K562 (cell line): ENCODE results near the gene ACP5. TPM values are rescaled to one million over a fixed set of nuclear protein-coding genes. Genes with fewer than 3 reads are reported as not detected.

Experiments
- ARID2 ChIP-seq: fragments of 450-650 bp; IDR thresholded peaks from 2 replicates; pipeline ENCODE4 v1.6.1; 2017; ENCODE audit warnings: antibody characterized with exemption, mild to moderate bottlenecking
- CTCF ChIP-seq, 3 experiments: IDR thresholded peaks in 2 of 3; conservative IDR thresholded peaks in 1 of 3; 2 replicates each; pipeline ENCODE4 v1.5.1; 2011 to 2012; ENCODE audit warnings: low read length in 3 of 3, mild to moderate bottlenecking in 3 of 3, control low read depth in 2 of 3, improper control_type of control experiment in 1 of 3, inconsistent platforms in 1 of 3, low read depth in 1 of 3, mixed read lengths in 1 of 3, moderate library complexity in 1 of 3; ENCODE audit not compliant: insufficient read depth in 2 of 3
- CXXC5 ChIP-seq: fragments of 250-450 bp; sonication (Bioruptor Pico); IDR thresholded peaks from 2 replicates; pipeline ENCODE4 v1.8.0; 2022; ENCODE audit warnings: inconsistent platforms, mild to moderate bottlenecking, moderate library complexity
- E2F1 ChIP-seq: sonication (generic); formaldehyde crosslinking; IDR thresholded peaks from 2 replicates; pipeline ENCODE4 v1.8.1; 2023; ENCODE audit warnings: mild to moderate bottlenecking, missing genetic modification reagents, moderate library complexity
- KLF10 ChIP-seq: fragments of 250-450 bp; sonication (Bioruptor Pico); IDR thresholded peaks from 2 replicates; pipeline ENCODE4 v1.6.1; 2021; ENCODE audit warnings: matching md5 sums
- KLF16 ChIP-seq: IDR thresholded peaks from 2 replicates; pipeline ENCODE4 v1.6.1; 2016; ENCODE audit warnings: antibody characterized with exemption
- MECOM ChIP-seq: fragments of 250-450 bp; sonication (Bioruptor Pico); IDR thresholded peaks from 2 replicates; pipeline ENCODE4 v1.8.0; 2022; ENCODE audit warnings: inconsistent platforms
- MEIS2 ChIP-seq: fragments of 450-650 bp; IDR thresholded peaks from 2 replicates; pipeline ENCODE4 v1.6.1; 2014; ENCODE audit warnings: mild to moderate bottlenecking; ENCODE audit not compliant: partially characterized antibody
- OTX1 ChIP-seq: fragments of 450-650 bp; formaldehyde crosslinking; IDR thresholded peaks from 2 replicates; pipeline ENCODE4 v1.4.0; 2022; ENCODE audit warnings: mild to moderate bottlenecking
- PML ChIP-seq: IDR thresholded peaks from 2 replicates; pipeline ENCODE4 v1.6.1; 2012; ENCODE audit warnings: low read length, inconsistent platforms
- RAD51 ChIP-seq: fragments of 450-650 bp; IDR thresholded peaks from 2 replicates; pipeline ENCODE4 v1.7.1; 2016; ENCODE audit warnings: low read depth, mild to moderate bottlenecking, borderline replicate concordance
- RBM39 ChIP-seq: fragments of 200-400 bp; formaldehyde crosslinking; optimal IDR thresholded peaks from 2 replicates; pipeline ENCODE3; 2018; ENCODE audit warnings: low read depth, low read length
- RNF2 ChIP-seq: sonication (generic); IDR thresholded peaks from 2 replicates; pipeline ENCODE4 v1.6.1; 2016
- SOX6 ChIP-seq: fragments of 450-650 bp; IDR thresholded peaks from 2 replicates; pipeline ENCODE4 v1.6.1; 2014; ENCODE audit warnings: mild to moderate bottlenecking
- TCF3 ChIP-seq: sonication (generic); formaldehyde crosslinking; IDR thresholded peaks from 2 replicates; pipeline ENCODE4 v1.4.0; 2020; ENCODE audit warnings: mild to moderate bottlenecking, missing genetic modification reagents
- ZNF274 ChIP-seq: IDR thresholded peaks from 2 replicates; pipeline ENCODE4 v1.6.1; 2011; ENCODE audit warnings: low read depth, mild to moderate bottlenecking, low read length, moderate library complexity, borderline replicate concordance
- ZNF354B ChIP-seq: fragments of 250-450 bp; sonication (Bioruptor Pico); IDR thresholded peaks from 2 replicates; pipeline ENCODE4 v1.4.0; 2020
- ZNF584 ChIP-seq: fragments of 200-800 bp; sonication (Bioruptor generic); IDR thresholded peaks from 2 replicates; pipeline ENCODE4 v1.6.1; 2016; ENCODE audit warnings: low read depth, mild to moderate bottlenecking, missing genetic modification characterization, missing compliant biosample characterization
- polyA plus RNA-seq, 8 experiments: library from polyadenylated mRNA; depleted of rRNA in 4 of 8; stranded (reverse) in 5 of 8; unstranded in 3 of 8; fragments of >200 nt; fragmentation: Nextera tagmentation in 2 of 8; fragmentation: Illumina TruSeq in 1 of 8; extraction: Ambion mirVana in 2 of 8; extraction: Trizol in 1 of 8; gene quantifications; 2 replicates each; pipeline versions ENCODE4 v1.2.1 to v1.2.3, GENCODE V29; 2011 to 2014; ENCODE audit warnings: inconsistent platforms in 1 of 8, missing spikeins in 1 of 8
- total RNA-seq, 7 experiments: library from RNA; depleted of rRNA in 6 of 7; stranded (reverse); fragments of >200 nt in 6 of 7; fragmentation: Illumina TruSeq in 2 of 7; extraction: Trizol in 2 of 7; gene quantifications; 2 replicates each; pipeline versions ENCODE4 v1.2.1 to v1.2.3, GENCODE V29; 2011 to 2021; ENCODE audit warnings: low replicate concordance in 1 of 7
- TF ChIP-seq, protein P1 (sequence below): sonication (generic); formaldehyde crosslinking; IDR thresholded peaks from 2 replicates; pipeline ENCODE4 v1.8.0; 2022; ENCODE audit warnings: mild to moderate bottlenecking, missing genetic modification reagents

Gene ACP5
- total and polyA plus RNA-seq, 9 of the 15 experiments (the other 6 are each of a cell fraction or from before 2014, with no cell fraction given), result 0.06 to 1.1 (median 0.31) TPM; not detected in 1

GRCh38 chr19:11587302-11587974 is 10.0 kb upstream of the ACP5 start (continued):
- TF ChIP-seq ARID2 (peak; percentile 68; the same call in 1 of the 2 replicates), KLF16 (0 out of 2 replicates have a peak, but pooled peaks have one; percentile 19), MECOM (0 out of 2 replicates have a peak, but pooled peaks have one; percentile 27), E2F1 (no peak), ZNF584 (CRISPR knock-in tag) (no peak), ZNF354B (no peak), KLF10 (no peak), TCF3 (peak; percentile 11; the same call in 1 of the 2 replicates), CTCF (IDR thresholded peaks at IDR 0.05 in 2 of 3, conservative IDR thresholded peaks at IDR 0.05 in 1 of 3; ENCODE audit: insufficient read depth in 2 of 3, low read depth in 1 of 3, low read length in 3 of 3) (peak; percentile 87 to 96 (median 96)), CXXC5 (CRISPR knock-in tag) (peak; percentile 55), OTX1 (CRISPR knock-in tag) (no peak), PML (no peak), SOX6 (no peak), ZNF274 (no peak), MEIS2 (no peak), RAD51 (no peak), RNF2 (no peak), RBM39 (peak; percentile 95)
- TF ChIP-seq, protein P1, sequence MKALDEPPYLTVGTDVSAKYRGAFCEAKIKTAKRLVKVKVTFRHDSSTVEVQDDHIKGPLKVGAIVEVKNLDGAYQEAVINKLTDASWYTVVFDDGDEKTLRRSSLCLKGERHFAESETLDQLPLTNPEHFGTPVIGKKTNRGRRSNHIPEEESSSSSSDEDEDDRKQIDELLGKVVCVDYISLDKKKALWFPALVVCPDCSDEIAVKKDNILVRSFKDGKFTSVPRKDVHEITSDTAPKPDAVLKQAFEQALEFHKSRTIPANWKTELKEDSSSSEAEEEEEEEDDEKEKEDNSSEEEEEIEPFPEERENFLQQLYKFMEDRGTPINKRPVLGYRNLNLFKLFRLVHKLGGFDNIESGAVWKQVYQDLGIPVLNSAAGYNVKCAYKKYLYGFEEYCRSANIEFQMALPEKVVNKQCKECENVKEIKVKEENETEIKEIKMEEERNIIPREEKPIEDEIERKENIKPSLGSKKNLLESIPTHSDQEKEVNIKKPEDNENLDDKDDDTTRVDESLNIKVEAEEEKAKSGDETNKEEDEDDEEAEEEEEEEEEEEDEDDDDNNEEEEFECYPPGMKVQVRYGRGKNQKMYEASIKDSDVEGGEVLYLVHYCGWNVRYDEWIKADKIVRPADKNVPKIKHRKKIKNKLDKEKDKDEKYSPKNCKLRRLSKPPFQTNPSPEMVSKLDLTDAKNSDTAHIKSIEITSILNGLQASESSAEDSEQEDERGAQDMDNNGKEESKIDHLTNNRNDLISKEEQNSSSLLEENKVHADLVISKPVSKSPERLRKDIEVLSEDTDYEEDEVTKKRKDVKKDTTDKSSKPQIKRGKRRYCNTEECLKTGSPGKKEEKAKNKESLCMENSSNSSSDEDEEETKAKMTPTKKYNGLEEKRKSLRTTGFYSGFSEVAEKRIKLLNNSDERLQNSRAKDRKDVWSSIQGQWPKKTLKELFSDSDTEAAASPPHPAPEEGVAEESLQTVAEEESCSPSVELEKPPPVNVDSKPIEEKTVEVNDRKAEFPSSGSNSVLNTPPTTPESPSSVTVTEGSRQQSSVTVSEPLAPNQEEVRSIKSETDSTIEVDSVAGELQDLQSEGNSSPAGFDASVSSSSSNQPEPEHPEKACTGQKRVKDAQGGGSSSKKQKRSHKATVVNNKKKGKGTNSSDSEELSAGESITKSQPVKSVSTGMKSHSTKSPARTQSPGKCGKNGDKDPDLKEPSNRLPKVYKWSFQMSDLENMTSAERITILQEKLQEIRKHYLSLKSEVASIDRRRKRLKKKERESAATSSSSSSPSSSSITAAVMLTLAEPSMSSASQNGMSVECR (CRISPR knock-in tag), result no peak
